K562 (cell line): Measurements from ENCODE around the gene FLT1. TPM values are rescaled to one million over a fixed set of nuclear protein-coding genes. Genes with fewer than 3 reads are reported as not detected.

ENCODE experiments used
- ATAC-seq: fragments of 200-7000 bp; cut with Tn5 transposase; 3 replicates; pipeline ENCODE4 v1.9.1; 2020; ENCODE audit warnings: moderate library complexity
- BruUV-seq: library from RNA; stranded (reverse); fragments of 400-500 nt; replicated peaks from 2 replicates; lab custom pipeline; 2021; lab: Mats Ljungman, UMichigan
- CTCF ChIA-PET: fragments of 300-600 bp; formaldehyde crosslinking; extraction: SDS; loops from one replicate; lab custom pipeline; 2021; ENCODE audit warnings: low intra/inter-chr PET ratio; lab: Yijun Ruan, JAX
- POLR2A ChIA-PET: fragments of 300-600, 350-650 bp; sonication (Branson Sonifier 250); formaldehyde crosslinking; extraction: SDS; loops from one replicate; lab custom pipeline; 2021; ENCODE audit warnings: antibody characterized with exemption, inconsistent platforms; lab: Yijun Ruan, JAX
- DNase-seq, 4 experiments: peaks; one replicate each; pipeline versions ENCODE4 v3.0.0 to v3.0.0-alpha.2; 2011 to 2018; ENCODE audit warnings: low spot score in 3 of 4, mixed read lengths in 3 of 4; ENCODE audit errors: extremely low read depth in 1 of 4
- FAIRE-seq: peaks from 2 replicates; lab custom pipeline; 2011; peaks lifted over from hg19 to GRCh38; lab: Jason Lieb, UNC
- H2AFZ ChIP-seq: 2 replicates; pipeline ENCODE4 v1.6.0; 2011; ENCODE audit warnings: low read depth, low read length, control low read depth, inconsistent platforms
- H3K27ac ChIP-seq: fragments of 200-600 bp; 3 replicates; pipeline ENCODE4 v1.8.0; 2011; ENCODE audit warnings: low read depth, mild to moderate bottlenecking, control low read depth, inconsistent platforms, low read length, moderate library complexity, mixed read lengths; ENCODE audit errors: extremely low read depth
- H3K27me3 ChIP-seq, 2 experiments: fragments of 300-600 bp in 1 of 2; 2 replicates in 1 of 2; 3 replicates in 1 of 2; pipeline versions ENCODE4 v1.6.0 to v1.8.0; 2011; ENCODE audit warnings: inconsistent platforms in 2 of 2, low read length in 2 of 2, mild to moderate bottlenecking in 1 of 2, mixed read lengths in 1 of 2, moderate library complexity in 1 of 2; ENCODE audit not compliant: control insufficient read depth in 2 of 2, insufficient read depth in 2 of 2
- H3K36me3 ChIP-seq: fragments of 300-600 bp; 3 replicates; pipeline ENCODE4 v1.8.0; 2011; ENCODE audit warnings: mild to moderate bottlenecking, low read length, inconsistent platforms; ENCODE audit not compliant: control insufficient read depth, insufficient read depth
- H3K4me1 ChIP-seq, 2 experiments: fragments of 200-600 bp in 1 of 2; replicated peaks in 1 of 2; 2 replicates in 1 of 2; 3 replicates in 1 of 2; pipeline versions ENCODE4 v1.5.1 to v1.8.0; 2011; ENCODE audit warnings: inconsistent platforms in 2 of 2, low read length in 2 of 2, mild to moderate bottlenecking in 1 of 2, mixed read lengths in 1 of 2, moderate library complexity in 1 of 2; ENCODE audit not compliant: control insufficient read depth in 2 of 2, insufficient read depth in 2 of 2
- H3K4me2 ChIP-seq: 2 replicates; pipeline ENCODE4 v1.6.1; 2011; ENCODE audit warnings: low read length, control low read depth, inconsistent platforms, mixed read lengths; ENCODE audit not compliant: insufficient read depth
- H3K4me3 ChIP-seq: fragments of 200-600 bp; sonication (generic), shearing (Covaris generic); 2 replicates; pipeline ENCODE4 v1.5.1; 2016; ENCODE audit warnings: control low read depth, inconsistent platforms
- H3K79me2 ChIP-seq: fragments of 200-600 bp; 3 replicates; pipeline ENCODE4 v1.8.0; 2011; ENCODE audit warnings: low read length, inconsistent platforms; ENCODE audit not compliant: control insufficient read depth, insufficient read depth
- H3K9ac ChIP-seq, 2 experiments: 2 replicates each; pipeline versions ENCODE4 v1.6.0 to v1.6.1; 2011; ENCODE audit warnings: low read depth in 2 of 2, low read length in 2 of 2, control low read depth in 1 of 2, inconsistent platforms in 1 of 2, mild to moderate bottlenecking in 1 of 2, mixed read lengths in 1 of 2; ENCODE audit not compliant: insufficient read depth in 1 of 2
- H3K9me1 ChIP-seq: one replicate; pipeline ENCODE4 v1.6.0; 2011; ENCODE audit warnings: inconsistent platforms, mild to moderate bottlenecking, low read length, moderate library complexity; ENCODE audit not compliant: control insufficient read depth, insufficient read depth
- H3K9me3 ChIP-seq: replicated peaks from 2 replicates; pipeline ENCODE4 v1.5.1; 2011; ENCODE audit warnings: low read depth, low read length, inconsistent platforms; ENCODE audit not compliant: control insufficient read depth, insufficient read depth
- H4K20me1 ChIP-seq: replicated peaks from 2 replicates; pipeline ENCODE4 v1.6.1; 2011; ENCODE audit warnings: low read length, inconsistent platforms, mixed read lengths; ENCODE audit not compliant: control insufficient read depth, insufficient read depth
- ELF1 ChIP-seq: fragments of 200-800 bp; sonication (Bioruptor generic); IDR thresholded peaks from 2 replicates; pipeline ENCODE4 v1.6.1; 2016; ENCODE audit warnings: missing genetic modification characterization, missing compliant biosample characterization
- NFE2L1 ChIP-seq: fragments of 450-650 bp; IDR thresholded peaks from 2 replicates; pipeline ENCODE4 v1.6.1; 2016; ENCODE audit warnings: missing genetic modification characterization, low read depth, mild to moderate bottlenecking, missing compliant biosample characterization, moderate library complexity, borderline replicate concordance
- TRIM28 ChIP-seq: fragments of 450-650 bp; IDR thresholded peaks from 2 replicates; pipeline ENCODE4 v1.6.1; 2017
- WGBS: fragments of 100-300 bp; shearing (Covaris generic); methylation state at CpG from one replicate; pipeline ENCODE4 v1.1.6; 2016; ENCODE audit warnings: low coverage, mixed read lengths; ENCODE audit not compliant: insufficient coverage; ENCODE audit errors: missing lambda C conversion rate; 5-methylcytosine and 5-hydroxymethylcytosine counted together
- in situ Hi-C: fragments of 300-500 bp; cut with MboI; formaldehyde crosslinking; loops from 4 replicates; pipeline ENCODE4 v1.15.0; 2018; ENCODE audit warnings: inconsistent platforms, mixed read lengths
- intact Hi-C: fragments of 100-400 bp; cut with micrococcal nuclease; formaldehyde crosslinking; loops from 2 replicates; pipeline ENCODE4 v1.14.2; 2022
- polyA plus RNA-seq, 8 experiments: library from polyadenylated mRNA; depleted of rRNA in 4 of 8; stranded (reverse) in 5 of 8; unstranded in 3 of 8; fragments of >200 nt; fragmentation: Nextera tagmentation in 2 of 8; fragmentation: Illumina TruSeq in 1 of 8; extraction: Ambion mirVana in 2 of 8; extraction: Trizol in 1 of 8; gene quantifications; 2 replicates each; pipeline versions ENCODE4 v1.2.1 to v1.2.3, GENCODE V29; 2011 to 2014; ENCODE audit warnings: inconsistent platforms in 1 of 8, missing spikeins in 1 of 8
- total RNA-seq, 7 experiments: library from RNA; depleted of rRNA in 6 of 7; stranded (reverse); fragments of >200 nt in 6 of 7; fragmentation: Illumina TruSeq in 2 of 7; extraction: Trizol in 2 of 7; gene quantifications; 2 replicates each; pipeline versions ENCODE4 v1.2.1 to v1.2.3, GENCODE V29; 2011 to 2021; ENCODE audit warnings: low replicate concordance in 1 of 7
- TF ChIP-seq, protein P1 (sequence below), 2 experiments: IDR thresholded peaks; 2 replicates each; pipeline ENCODE4 v1.6.1; 2012; ENCODE audit warnings: improper control_type of control experiment in 2 of 2, low read depth in 2 of 2, low read length in 2 of 2, borderline replicate concordance in 1 of 2
- TF ChIP-seq, protein P2 (sequence below): fragments of 450-650 bp; formaldehyde crosslinking; IDR thresholded peaks from 2 replicates; pipeline ENCODE4 v1.4.0; 2022; ENCODE audit warnings: missing genetic modification characterization
- TF ChIP-seq, protein P3 (sequence below): fragments of 450-650 bp; formaldehyde crosslinking; IDR thresholded peaks from 2 replicates; pipeline ENCODE4 v1.4.0; 2022; ENCODE audit warnings: missing genetic modification characterization

FLT1 gene
- total and polyA plus RNA-seq, 9 of the 15 experiments (the other 6 are each of a cell fraction or from before 2014, with no cell fraction given) = 0.01 to 2.0 (median 0.22) TPM

DNA sequence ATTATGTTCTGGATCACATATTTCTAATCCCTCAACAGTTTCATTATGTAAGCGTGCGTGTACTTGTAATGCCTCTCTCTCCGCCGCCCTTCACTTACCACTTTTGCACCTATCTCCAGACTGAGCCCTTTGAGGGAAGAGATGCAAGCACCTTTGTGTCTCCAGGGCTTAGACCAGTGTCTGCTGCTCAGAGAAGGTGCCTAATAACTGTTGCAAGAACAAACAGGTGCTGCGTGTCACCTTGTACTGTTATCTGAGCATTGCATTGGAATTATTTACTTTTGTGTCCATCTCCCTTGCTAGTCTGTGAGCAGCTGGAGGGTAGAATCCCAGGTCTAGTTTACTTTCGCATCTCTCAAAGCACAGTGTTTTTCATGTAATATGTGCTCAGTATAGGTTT, 156.2 kb downstream of the FLT1 start:
- no peaks in the 10 kb centered on the region for H4K20me1 ChIP-seq
- no peak overlapping the region for H3K9ac ChIP-seq
- no peaks in the 10 kb centered on the region for H3K27me3 ChIP-seq
- in situ Hi-C loops (no loop called here), intact Hi-C loops (no loop called here)
- FAIRE-seq = no peak
- H3K4me2 ChIP-seq = no peak overlapping the region
- H3K4me1 ChIP-seq = no peaks in the 10 kb centered on the region
- no peak overlapping the region for H3K27ac ChIP-seq
- no peak overlapping the region for H3K4me3 ChIP-seq
- no peaks in the 10 kb centered on the region for H3K9me3 ChIP-seq
- DNase-seq = no peak
- TF ChIP-seq NFE2L1 (tag) = no peak
- TF ChIP-seq, protein P1, sequence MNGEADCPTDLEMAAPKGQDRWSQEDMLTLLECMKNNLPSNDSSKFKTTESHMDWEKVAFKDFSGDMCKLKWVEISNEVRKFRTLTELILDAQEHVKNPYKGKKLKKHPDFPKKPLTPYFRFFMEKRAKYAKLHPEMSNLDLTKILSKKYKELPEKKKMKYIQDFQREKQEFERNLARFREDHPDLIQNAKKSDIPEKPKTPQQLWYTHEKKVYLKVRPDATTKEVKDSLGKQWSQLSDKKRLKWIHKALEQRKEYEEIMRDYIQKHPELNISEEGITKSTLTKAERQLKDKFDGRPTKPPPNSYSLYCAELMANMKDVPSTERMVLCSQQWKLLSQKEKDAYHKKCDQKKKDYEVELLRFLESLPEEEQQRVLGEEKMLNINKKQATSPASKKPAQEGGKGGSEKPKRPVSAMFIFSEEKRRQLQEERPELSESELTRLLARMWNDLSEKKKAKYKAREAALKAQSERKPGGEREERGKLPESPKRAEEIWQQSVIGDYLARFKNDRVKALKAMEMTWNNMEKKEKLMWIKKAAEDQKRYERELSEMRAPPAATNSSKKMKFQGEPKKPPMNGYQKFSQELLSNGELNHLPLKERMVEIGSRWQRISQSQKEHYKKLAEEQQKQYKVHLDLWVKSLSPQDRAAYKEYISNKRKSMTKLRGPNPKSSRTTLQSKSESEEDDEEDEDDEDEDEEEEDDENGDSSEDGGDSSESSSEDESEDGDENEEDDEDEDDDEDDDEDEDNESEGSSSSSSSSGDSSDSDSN (IDR thresholded peaks at IDR 0.05; ENCODE audit: borderline replicate concordance in 1 of 2, low read depth in 2 of 2, low read length in 2 of 2) = no peak
- TF ChIP-seq, protein P2, sequence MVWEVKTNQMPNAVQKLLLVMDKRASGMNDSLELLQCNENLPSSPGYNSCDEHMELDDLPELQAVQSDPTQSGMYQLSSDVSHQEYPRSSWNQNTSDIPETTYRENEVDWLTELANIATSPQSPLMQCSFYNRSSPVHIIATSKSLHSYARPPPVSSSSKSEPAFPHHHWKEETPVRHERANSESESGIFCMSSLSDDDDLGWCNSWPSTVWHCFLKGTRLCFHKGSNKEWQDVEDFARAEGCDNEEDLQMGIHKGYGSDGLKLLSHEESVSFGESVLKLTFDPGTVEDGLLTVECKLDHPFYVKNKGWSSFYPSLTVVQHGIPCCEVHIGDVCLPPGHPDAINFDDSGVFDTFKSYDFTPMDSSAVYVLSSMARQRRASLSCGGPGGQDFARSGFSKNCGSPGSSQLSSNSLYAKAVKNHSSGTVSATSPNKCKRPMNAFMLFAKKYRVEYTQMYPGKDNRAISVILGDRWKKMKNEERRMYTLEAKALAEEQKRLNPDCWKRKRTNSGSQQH (CRISPR knock-in tag) = no peak
- TF ChIP-seq, protein P3, sequence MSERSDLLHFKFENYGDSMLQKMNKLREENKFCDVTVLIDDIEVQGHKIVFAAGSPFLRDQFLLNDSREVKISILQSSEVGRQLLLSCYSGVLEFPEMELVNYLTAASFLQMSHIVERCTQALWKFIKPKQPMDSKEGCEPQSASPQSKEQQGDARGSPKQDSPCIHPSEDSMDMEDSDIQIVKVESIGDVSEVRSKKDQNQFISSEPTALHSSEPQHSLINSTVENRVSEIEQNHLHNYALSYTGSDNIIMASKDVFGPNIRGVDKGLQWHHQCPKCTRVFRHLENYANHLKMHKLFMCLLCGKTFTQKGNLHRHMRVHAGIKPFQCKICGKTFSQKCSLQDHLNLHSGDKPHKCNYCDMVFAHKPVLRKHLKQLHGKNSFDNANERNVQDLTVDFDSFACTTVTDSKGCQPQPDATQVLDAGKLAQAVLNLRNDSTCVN (CRISPR knock-in tag) = no peak
- no peak for TF ChIP-seq ELF1 (tag)
- TF ChIP-seq TRIM28 = no peak
- BruUV-seq = no TSS peak
- CTCF ChIA-PET = no interaction called here
- H3K9me1 ChIP-seq = no peaks in the 10 kb centered on the region
- no peak for ATAC-seq
- WGBS = 31% methylated on average over 5 of the region's 6 CpGs
- H2AFZ ChIP-seq = no peak overlapping the region
- POLR2A ChIA-PET = no interaction called here
- no peaks in the 10 kb centered on the region for H3K36me3 ChIP-seq
- no peaks in the 10 kb centered on the region for H3K79me2 ChIP-seq
